HG03103 (cell line): Measurements from ENCODE around the gene IP6K3.

Experiments
- ATAC-seq: cut with Tn5 transposase; IDR thresholded peaks from one replicate; pipeline ENCODE4 v1.9.1; 2021; ENCODE audit warnings: low read depth; ENCODE audit not compliant: unreplicated experiment

The IP6K3 gene

GRCh38 chr6:33761922-33762629 lies 15.4 kb upstream of the IP6K3 start:
- ATAC-seq, result no peak

- ATAC-seq, result no peak
Observed at GRCh38 chr6:33761581-33761921, 14.8 kb upstream of the IP6K3 start.

- ATAC-seq, result no peak
Observed at GRCh38 chr6:33759887-33760629, 13.4 kb upstream of the IP6K3 start.

GRCh38 chr6:33758815-33759216 lies 12.1 kb upstream of the IP6K3 start:
- ATAC-seq, result no peak

- no peak for ATAC-seq
Observed at GRCh38 chr6:33757906-33758305, 11.2 kb upstream of the IP6K3 start.

- ATAC-seq, result no peak
Observed at GRCh38 chr6:33757113-33757512, 10.4 kb upstream of the IP6K3 start.

- no peak for ATAC-seq
Observed at GRCh38 chr6:33756211-33756954, 9.7 kb upstream of the IP6K3 start.

GRCh38 chr6:33755070-33755869 lies 8.6 kb upstream of the IP6K3 start:
- ATAC-seq, result no peak

- no peak for ATAC-seq
Observed at GRCh38 chr6:33754222-33754621, 7.5 kb upstream of the IP6K3 start.

- ATAC-seq, result no peak
Observed at GRCh38 chr6:33752646-33753015, 5.9 kb upstream of the IP6K3 start.

GRCh38 chr6:33751771-33752645 lies 5.3 kb upstream of the IP6K3 start:
- ATAC-seq, result no peak

- no peak for ATAC-seq
Observed at GRCh38 chr6:33750244-33750991, 3.7 kb upstream of the IP6K3 start.

- ATAC-seq, result no peak
Observed at GRCh38 chr6:33749401-33749800, 2.7 kb upstream of the IP6K3 start.

GRCh38 chr6:33748841-33749240 lies 2.1 kb upstream of the IP6K3 start:
- ATAC-seq, result no peak

- ATAC-seq, result no peak
Observed at GRCh38 chr6:33747823-33748222, 1.1 kb upstream of the IP6K3 start.

GRCh38 chr6:33746036-33746600 lies 587 bp downstream of the IP6K3 start:
- no peak for ATAC-seq

GRCh38 chr6:33745548-33745947 lies 1.2 kb downstream of the IP6K3 start:
- ATAC-seq, result no peak

- no peak for ATAC-seq
Observed at GRCh38 chr6:33744895-33745546, 1.7 kb downstream of the IP6K3 start.
